DND-41 (cell line): ENCODE results near the gene NAMPT.

Experiments
- ATAC-seq: fragments of 200-7000 bp; cut with Tn5 transposase; 3 replicates; pipeline ENCODE4 v1.9.1; 2021; ENCODE audit warnings: low read depth; ENCODE audit not compliant: insufficient read depth
- DNase-seq: peaks from one replicate; pipeline ENCODE4 v3.0.0-alpha.2; 2020
- H2AFZ ChIP-seq: 2 replicates; pipeline ENCODE4 v1.6.0; 2012; ENCODE audit warnings: low read depth, low read length
- H3K27ac ChIP-seq: 2 replicates; pipeline ENCODE4 v1.5.1; 2012; ENCODE audit warnings: low read length, inconsistent platforms
- H3K27me3 ChIP-seq: fragments of 200-600 bp; sonication (generic); 2 replicates; pipeline ENCODE4 v1.6.0; 2012; ENCODE audit warnings: low read length, mild to moderate bottlenecking, inconsistent platforms; ENCODE audit not compliant: insufficient read depth, poor library complexity
- H3K36me3 ChIP-seq: 2 replicates; pipeline ENCODE4 v1.5.1; 2012; ENCODE audit warnings: low read length, inconsistent platforms; ENCODE audit not compliant: insufficient read depth
- H3K4me1 ChIP-seq: 2 replicates; pipeline ENCODE4 v1.5.1; 2012; ENCODE audit warnings: mild to moderate bottlenecking, low read length; ENCODE audit not compliant: insufficient read depth
- H3K4me2 ChIP-seq: 2 replicates; pipeline ENCODE4 v1.6.0; 2012; ENCODE audit warnings: mild to moderate bottlenecking, moderate library complexity, low read length, inconsistent platforms; ENCODE audit not compliant: insufficient read depth
- H3K4me3 ChIP-seq, 2 experiments: fragments of 200-600 bp in 1 of 2; shearing (Covaris generic) in 1 of 2; 2 replicates each; pipeline ENCODE4 v1.5.1; 2012 to 2016; ENCODE audit warnings: inconsistent platforms in 2 of 2, low read length in 2 of 2, mild to moderate bottlenecking in 2 of 2, low read depth in 1 of 2, moderate library complexity in 1 of 2
- H3K79me2 ChIP-seq: 2 replicates; pipeline ENCODE4 v1.6.0; 2012; ENCODE audit warnings: low read length, inconsistent platforms; ENCODE audit not compliant: insufficient read depth
- H3K9ac ChIP-seq: 2 replicates; pipeline ENCODE4 v1.6.0; 2012; ENCODE audit warnings: low read depth, mild to moderate bottlenecking, inconsistent platforms, low read length, moderate library complexity
- H3K9me3 ChIP-seq: 2 replicates; pipeline ENCODE4 v1.5.1; 2012; ENCODE audit warnings: low read length, moderate library complexity, mild to moderate bottlenecking, inconsistent platforms; ENCODE audit not compliant: insufficient read depth, severe bottlenecking
- H4K20me1 ChIP-seq: 2 replicates; pipeline ENCODE4 v1.6.0; 2012; ENCODE audit warnings: low read length; ENCODE audit not compliant: insufficient read depth
- CTCF ChIP-seq: IDR thresholded peaks from 2 replicates; pipeline ENCODE4 v1.5.1; 2012; ENCODE audit warnings: borderline replicate concordance, low read length, moderate library complexity, mild to moderate bottlenecking; ENCODE audit not compliant: poor library complexity, severe bottlenecking; ENCODE audit errors: extremely low read depth
- EZH2 ChIP-seq: IDR thresholded peaks from 3 replicates; pipeline ENCODE4 v1.6.1; 2012; ENCODE audit warnings: borderline replicate concordance, low read depth, mild to moderate bottlenecking, moderate library complexity, low read length, inconsistent platforms; ENCODE audit not compliant: severe bottlenecking

Gene NAMPT

GRCh38 chr7:106282852-106283251 is 1.9 kb downstream of the NAMPT start:
- TF ChIP-seq EZH2: no peak
- no peak for TF ChIP-seq CTCF
- H3K9me3 ChIP-seq: no peaks in the 10 kb centered on the region
- peak overlapping the region; percentile 56 for H3K9ac ChIP-seq
- peak overlapping the region; percentile 95; the same call in 1 of the 2 replicates for H3K4me2 ChIP-seq
- H2AFZ ChIP-seq: no peak overlapping the region
- H3K4me1 ChIP-seq: peaks cover 27% of the 10 kb centered on the region
- ATAC-seq (no peak), DNase-seq (no peak)
- H4K20me1 ChIP-seq: peaks cover 6% of the 10 kb centered on the region; the same call in 1 of the 2 replicates
- no peaks in the 10 kb centered on the region for H3K36me3 ChIP-seq
- H3K79me2 ChIP-seq: peaks cover 55% of the 10 kb centered on the region
- no peak overlapping the region for H3K4me3 ChIP-seq
- H3K27ac ChIP-seq: no peak overlapping the region
- H3K27me3 ChIP-seq: no peaks in the 10 kb centered on the region

- no peak for TF ChIP-seq EZH2
- no peak for TF ChIP-seq CTCF
- H3K4me1 ChIP-seq: peaks cover 27% of the 10 kb centered on the region
- ATAC-seq (no peak), DNase-seq (no peak)
- H3K79me2 ChIP-seq: peaks cover 57% of the 10 kb centered on the region
- H3K36me3 ChIP-seq: no peaks in the 10 kb centered on the region
- no peaks in the 10 kb centered on the region for H3K9me3 ChIP-seq
- no peak overlapping the region for H2AFZ ChIP-seq
- no peak overlapping the region for H3K9ac ChIP-seq
- no peaks in the 10 kb centered on the region for H3K27me3 ChIP-seq
- H3K4me2 ChIP-seq: peak overlapping the region; percentile 95; the same call in 1 of the 2 replicates
- no peak overlapping the region for H3K27ac ChIP-seq
- H4K20me1 ChIP-seq: peaks cover 6% of the 10 kb centered on the region; the same call in 1 of the 2 replicates
- no peak overlapping the region for H3K4me3 ChIP-seq
These were observed 2.4 kb downstream of the NAMPT start for GRCh38 chr7:106282390-106282789.

- H3K79me2 ChIP-seq: peaks cover 59% of the 10 kb centered on the region
- TF ChIP-seq CTCF (no peak), EZH2 (no peak)
- H2AFZ ChIP-seq: no peak overlapping the region
- no peak overlapping the region for H3K4me3 ChIP-seq
- H3K27ac ChIP-seq: no peak overlapping the region
- peaks cover 6% of the 10 kb centered on the region; the same call in 1 of the 2 replicates for H4K20me1 ChIP-seq
- no peaks in the 10 kb centered on the region for H3K36me3 ChIP-seq
- H3K9me3 ChIP-seq: no peaks in the 10 kb centered on the region
- no peak overlapping the region for H3K4me2 ChIP-seq
- no peak overlapping the region for H3K9ac ChIP-seq
- ATAC-seq (no peak), DNase-seq (no peak)
- peaks cover 27% of the 10 kb centered on the region for H3K4me1 ChIP-seq
- H3K27me3 ChIP-seq: no peaks in the 10 kb centered on the region
These were observed 3.0 kb downstream of the NAMPT start for GRCh38 chr7:106281585-106282318.
